Activated CD4-positive, alpha-beta T cell treated with anti-CD3 and anti-CD28 coated beads for 1 hour (primary cell): ENCODE results near the gene VEGFD.
"Not testable (repeated sequence)": the region's sequence is repeated elsewhere in the genome, so short reads cannot be mapped to it uniquely, and the experiment has no call there.

ENCODE experiments used
- DNase-seq: peaks from one replicate; pipeline ENCODE4 v3.0.0-alpha.2; 2020

Gene VEGFD

GRCh38 chrX:15358533-15358932 lies 25.7 kb downstream of the VEGFD start:
- no peak for DNase-seq

DNA sequence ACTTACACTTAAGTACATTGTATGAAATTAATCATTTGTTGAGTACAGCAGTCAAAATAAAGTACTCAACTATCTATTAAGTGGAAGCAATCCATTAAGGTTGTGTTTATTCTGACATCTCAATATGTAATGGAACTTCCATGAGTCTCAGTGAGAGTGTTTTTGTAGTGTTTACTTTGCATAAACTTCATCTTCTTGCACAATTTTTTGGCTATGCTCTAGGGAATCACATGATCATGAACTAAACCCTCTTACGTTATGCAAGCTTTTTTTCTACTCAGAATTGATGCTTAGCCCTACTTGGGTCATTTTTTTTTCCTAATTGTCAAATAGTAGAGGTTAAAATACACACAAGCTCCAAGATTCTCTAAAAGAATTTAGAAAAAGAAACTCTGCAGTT lies 27.8 kb downstream of the VEGFD start:
- DNase-seq = no peak

DNA sequence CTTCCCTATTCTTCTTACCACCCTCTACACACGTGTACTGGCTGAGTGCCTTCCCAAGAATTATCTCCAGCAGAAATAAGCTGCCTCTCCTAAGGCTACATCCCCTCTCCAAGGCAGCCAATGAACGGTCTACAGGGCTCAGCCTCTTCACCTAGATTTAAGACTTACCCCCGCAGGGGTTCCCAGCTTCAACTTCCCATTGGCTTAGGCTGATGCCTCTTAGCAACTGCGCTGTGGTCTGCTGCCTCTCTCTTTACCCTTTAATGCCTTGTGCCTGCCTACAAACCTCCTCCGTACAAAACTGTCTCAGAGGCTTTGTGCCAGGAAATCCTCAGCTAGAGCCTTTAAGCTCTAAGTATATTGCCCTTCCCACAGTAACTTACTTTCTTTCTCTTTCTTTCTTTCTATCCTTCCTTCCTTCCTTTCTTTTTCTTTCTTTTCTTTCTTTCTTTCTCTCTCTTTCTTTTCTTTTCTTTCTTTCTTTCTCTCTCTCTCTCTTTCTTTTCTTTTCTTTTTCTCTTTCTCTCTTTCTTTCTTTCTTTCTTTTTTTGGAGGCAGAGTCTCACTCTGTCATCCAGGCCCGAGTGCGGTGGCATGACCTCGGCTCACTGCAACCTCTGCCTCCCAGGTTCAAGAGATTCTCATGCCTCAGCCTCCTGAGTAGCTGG lies 33.8 kb downstream of the VEGFD start:
- no peak for DNase-seq

- no peak for DNase-seq
Measured at GRCh38 chrX:15349046-15349445, 35.2 kb downstream of the VEGFD start.

DNA sequence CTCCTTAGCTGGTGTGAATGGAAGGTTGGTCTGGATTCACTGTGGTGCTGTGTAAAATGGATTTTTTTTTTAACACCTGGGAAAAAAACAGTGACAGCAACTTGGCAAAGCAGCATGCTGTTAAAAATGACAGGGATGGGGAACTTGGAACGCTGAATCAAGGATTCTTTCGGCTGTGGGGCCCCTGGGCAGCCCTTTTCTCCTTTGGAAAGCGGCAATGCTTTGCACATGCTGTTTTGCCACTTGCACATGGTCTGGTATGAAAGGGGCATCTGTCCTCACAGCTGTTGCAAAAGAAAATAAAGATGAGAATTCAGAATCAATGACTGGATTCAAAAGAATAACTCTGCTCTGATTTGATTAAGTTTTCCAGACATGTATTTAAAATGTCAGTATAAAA lies 38.2 kb downstream of the VEGFD start:
- DNase-seq = no peak

- no peak for DNase-seq
Measured at GRCh38 chrX:15344106-15344505, 40.1 kb downstream of the VEGFD start.

DNA sequence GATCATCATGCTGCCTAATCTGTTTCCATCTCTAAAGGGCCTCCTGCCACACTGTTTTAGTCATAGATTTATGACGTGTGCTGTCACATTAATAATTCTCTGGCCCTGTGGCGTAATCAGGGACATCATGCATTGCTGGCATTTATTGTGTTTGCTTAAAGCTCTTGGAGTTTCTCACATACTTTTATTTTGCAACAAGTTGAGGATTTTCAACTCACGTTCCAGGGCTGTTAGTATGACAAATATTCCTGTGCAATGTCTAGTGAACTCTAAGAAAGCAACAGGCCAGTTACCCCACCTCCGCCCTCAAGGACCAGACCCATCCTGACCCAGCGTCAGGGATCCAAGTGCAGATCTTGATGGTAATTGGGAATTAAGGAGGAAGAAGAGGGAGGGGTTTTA lies 41.1 kb downstream of the VEGFD start:
- DNase-seq = no peak

DNA sequence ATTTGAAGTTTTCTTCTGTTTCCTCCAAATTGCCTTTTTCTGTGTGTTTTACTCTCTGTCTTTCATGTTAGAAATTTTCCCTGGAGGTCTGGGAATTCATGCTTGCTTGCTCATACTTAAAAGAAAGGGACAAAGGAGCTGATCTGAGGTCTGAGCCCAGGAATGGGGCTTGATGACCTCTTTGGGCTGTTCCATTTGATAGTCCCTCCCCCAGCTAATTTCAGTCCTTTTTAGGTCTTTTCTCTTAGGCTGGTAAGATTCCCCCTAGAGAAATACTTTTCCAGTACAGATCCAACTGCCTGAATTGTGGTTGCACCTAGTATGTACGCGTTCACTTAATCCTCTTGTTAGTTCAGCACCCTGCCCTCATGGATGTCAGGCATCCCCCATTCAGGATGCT lies 43.3 kb downstream of the VEGFD start:
- DNase-seq = no peak

- peak; percentile 14 for DNase-seq
Measured at GRCh38 chrX:15336023-15336413, 48.2 kb downstream of the VEGFD start.

- DNase-seq = peak; percentile 84
Measured at GRCh38 chrX:15335135-15336022, 48.8 kb downstream of the VEGFD start, which contains the start of gene PIGA. Gene PIGA, minus strand, starts transcription at chrX:15335523. Its CDS starts 3,593 bp downstream, at chrX:15331930.

- no peak for DNase-seq
Measured at GRCh38 chrX:15334561-15334960, 49.7 kb downstream of the VEGFD start.

GRCh38 chrX:15328821-15329220 lies 55.4 kb downstream of the VEGFD start:
- no peak for DNase-seq

DNA sequence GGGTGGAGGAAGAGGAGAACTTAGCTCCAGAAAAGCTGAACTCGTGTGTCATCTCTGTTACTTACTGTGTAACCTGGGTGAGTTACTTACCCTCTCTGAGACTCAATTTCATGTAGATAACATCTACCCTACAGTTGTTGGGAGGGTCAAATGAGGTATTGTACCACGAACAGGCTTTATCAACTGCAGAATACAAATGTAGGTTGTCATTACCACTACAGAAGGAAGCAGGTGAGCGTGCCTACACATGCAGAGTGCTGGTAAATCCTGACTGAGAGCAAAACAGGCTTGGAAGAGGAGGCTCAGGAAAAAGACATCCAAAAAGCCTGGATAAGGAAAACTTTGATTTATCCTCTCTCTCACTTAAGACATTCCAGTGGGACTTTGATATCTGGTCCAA lies 56.1 kb downstream of the VEGFD start:
- DNase-seq = no peak

GRCh38 chrX:15322472-15322871 lies 61.7 kb downstream of the VEGFD start:
- DNase-seq = no peak

- DNase-seq = no peak
Measured at GRCh38 chrX:15322072-15322471, 62.1 kb downstream of the VEGFD start.

DNA sequence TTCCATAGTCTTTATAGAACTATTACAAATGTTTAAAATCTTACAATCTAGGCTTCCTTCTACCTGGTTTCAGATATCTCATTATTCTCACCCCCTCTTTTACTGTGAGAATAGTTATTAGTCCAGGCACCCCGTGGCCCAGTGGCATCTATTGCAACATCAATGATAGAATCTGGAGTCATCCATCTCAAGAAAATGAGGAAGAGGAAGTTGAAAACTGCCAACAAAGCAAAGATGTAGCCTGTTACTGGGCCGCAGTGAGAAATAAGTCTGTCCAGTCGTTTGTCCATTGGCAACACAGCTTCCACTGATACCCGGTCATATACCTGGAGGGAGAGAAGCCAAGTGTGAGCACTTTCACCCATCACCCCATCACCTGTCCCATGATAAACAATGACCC lies 62.8 kb downstream of the VEGFD start:
- no peak for DNase-seq

- no peak for DNase-seq
Measured at GRCh38 chrX:15320297-15320696, 63.9 kb downstream of the VEGFD start.

- DNase-seq = no peak
Measured at GRCh38 chrX:15319075-15319474, 65.1 kb downstream of the VEGFD start.

- DNase-seq = no peak
Measured at GRCh38 chrX:15315509-15315908, 68.7 kb downstream of the VEGFD start, which contains the start of gene ASB11. Gene ASB11, minus strand, starts transcription at chrX:15315640. Its CDS starts 35 bp downstream, at chrX:15315605.

DNA sequence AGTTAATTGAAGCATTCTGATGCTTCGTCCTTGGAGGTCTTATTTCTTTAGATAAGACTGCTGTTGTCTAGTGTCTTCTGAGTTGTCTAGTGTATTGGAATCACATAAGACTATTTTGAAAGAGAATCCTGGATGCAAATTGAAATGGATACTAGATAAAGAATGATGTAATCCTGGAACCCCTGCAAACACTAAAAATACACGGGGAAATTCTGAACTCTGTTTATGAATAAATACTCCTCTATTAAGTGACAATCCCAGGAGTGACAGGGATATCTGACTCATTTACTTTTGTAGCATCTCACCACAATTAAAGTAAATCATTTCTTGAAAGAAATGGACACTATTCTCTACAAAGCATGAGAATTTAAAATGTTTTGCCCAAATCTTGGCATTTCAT lies 69.7 kb downstream of the VEGFD start:
- no peak for DNase-seq

DNA sequence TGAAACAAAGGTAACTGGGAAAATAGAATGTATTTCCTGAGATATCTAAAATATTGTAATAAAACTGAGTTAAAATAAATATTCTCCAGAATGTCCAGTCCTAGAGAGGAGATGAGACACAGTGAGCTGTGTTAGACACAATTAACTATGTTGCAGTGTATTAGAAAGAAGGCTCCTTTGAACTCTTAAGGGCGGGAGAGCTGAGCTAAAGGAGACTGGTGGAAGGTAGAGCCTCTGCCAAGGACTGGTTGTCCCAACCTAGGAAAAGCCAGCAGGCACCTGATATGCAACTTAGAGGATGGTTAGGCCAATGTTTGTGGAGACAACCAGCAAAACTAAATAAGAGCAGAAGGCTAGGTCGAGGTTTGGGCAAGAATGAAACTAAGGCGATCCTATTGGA lies 73.1 kb downstream of the VEGFD start:
- DNase-seq = no peak

DNA sequence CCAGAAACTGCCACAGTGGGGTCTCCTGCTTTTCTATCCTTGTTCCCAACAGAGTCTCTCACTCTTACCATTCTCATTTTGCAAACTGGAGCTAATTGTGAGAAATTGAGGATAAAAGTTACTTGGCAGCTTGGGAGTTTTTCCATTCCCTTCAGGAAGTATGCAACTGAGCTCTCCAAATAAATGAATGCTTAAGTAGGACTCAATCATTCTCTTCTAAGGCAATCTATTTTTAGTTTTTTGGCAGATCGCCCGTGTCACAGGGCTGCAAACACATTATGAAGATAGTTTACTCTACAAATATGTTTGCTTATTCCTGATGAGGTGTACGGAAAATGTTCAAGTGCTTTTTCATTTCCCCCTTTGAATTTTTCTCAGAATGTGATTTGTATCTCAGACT lies 74.1 kb downstream of the VEGFD start:
- DNase-seq = no peak

- not testable (repeated sequence) for DNase-seq
Measured at GRCh38 chrX:15305899-15306298, 78.3 kb downstream of the VEGFD start.

DNA sequence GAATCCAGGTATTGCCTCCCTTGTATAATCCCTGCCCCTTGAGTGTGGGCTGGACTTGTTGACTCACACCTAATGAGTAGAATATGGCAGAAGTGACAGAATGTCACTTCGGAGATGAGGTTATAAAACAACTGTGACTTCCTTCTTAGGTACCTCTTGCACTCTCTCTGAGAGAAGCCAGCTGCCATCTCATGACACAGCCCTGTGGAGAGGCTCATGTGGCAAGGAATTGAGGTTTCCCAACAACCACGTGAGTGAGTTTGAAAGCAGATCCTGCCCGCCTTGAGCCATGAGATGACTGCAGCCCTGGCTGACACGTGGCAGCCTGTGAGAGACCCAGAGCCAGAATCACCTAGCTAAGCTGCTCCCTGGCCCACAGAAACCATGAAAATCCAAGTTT lies 82.3 kb downstream of the VEGFD start:
- DNase-seq = no peak
